ENCODE measurements around the gene WDR73.
A peak's percentile ranks its signal among the peaks of the same experiment; 100 is the strongest.

WDR73 gene

DNA sequence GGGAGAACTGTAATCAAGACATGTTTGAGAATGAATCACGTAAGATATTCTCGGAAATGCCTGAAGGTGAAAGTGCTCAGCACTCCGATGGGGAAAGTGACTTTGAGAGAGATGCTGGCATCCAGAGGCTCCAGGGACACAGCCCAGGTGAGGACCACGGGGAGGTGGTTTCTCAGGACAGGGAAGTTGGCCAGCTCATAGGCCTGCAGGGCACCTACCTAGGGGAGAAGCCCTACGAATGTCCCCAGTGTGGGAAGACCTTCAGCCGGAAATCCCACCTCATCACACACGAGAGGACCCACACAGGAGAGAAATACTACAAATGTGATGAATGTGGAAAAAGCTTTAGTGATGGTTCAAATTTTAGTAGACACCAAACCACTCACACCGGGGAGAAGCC lies 33.5 kb downstream of the WDR73 start:
- DNase-seq (ENCODE audit: low read depth in 2 of 2), result no peak

DNA sequence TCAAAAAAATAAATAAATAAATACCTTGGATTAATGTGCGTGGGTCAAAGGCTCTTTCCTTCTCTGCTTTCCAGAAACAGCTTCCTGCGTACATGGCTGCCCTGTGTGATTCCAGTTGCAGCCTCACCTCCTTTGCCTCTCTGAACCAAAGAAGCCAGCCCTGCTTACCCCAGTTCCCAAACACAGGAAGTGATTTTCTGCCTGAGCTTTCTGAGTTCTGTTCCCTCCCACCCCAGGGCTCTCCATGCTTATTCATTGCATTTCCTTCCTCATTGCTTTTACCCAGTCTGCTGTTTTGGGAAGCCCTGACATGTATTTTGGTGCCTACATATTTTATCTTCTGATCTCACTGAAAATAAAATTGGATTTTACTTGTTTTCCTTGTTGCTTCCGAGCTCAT lies 37.8 kb downstream of the WDR73 start:
- DNase-seq (ENCODE audit: low read depth in 2 of 2), result no peak

DNA sequence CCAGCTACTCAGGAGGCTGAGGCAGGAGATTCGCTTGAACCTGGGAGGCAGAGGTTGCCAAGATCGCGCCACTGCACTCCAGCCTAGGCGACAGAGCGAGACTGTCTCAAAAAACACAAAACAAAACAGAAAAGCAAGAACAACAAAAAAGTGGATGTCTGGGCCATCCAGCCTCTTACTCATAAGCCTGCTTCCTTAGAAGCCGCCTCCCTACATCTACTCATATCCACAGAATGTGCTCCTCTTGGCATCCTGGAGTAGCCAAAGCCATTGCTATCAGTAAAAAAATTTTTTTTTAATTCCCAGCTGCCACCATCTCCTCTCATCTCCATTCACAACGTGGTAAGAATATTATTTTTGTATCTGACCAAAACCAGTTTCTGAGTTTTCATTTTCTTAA lies 42.5 kb downstream of the WDR73 start:
- DNase-seq (ENCODE audit: low read depth in 2 of 2), result no peak

GRCh38 chr15:84609818-84610525 lies 44.1 kb downstream of the WDR73 start:
- no peak for DNase-seq (ENCODE audit: low read depth in 2 of 2)

DNA sequence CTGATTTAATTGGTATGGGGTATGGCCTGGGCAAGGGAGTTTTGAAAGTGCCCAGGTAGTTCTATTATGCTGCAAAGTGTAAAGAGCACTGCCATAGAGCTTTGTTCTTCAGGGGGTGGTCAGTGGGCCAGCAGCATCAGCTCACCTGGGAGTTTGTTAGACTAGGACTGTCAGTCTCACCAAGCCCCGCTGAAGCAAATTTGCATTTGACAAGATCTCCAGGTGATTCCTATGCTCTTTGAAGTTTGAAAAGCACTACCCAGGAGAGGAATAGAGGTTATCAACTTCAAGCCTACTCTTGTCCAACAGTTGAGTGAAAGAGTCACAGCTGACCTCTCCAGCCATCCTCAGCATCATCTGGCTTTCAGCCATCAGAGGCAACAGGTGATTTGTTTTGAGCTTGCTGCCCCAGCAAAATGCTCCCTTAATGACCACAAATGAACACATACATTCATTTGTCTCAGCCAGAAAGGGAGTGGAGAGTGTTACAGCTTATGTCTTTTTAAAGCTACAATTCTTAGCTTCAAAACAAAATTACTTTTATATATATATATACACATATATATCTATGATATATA lies 45.3 kb downstream of the WDR73 start:
- no peak for DNase-seq (ENCODE audit: low read depth in 2 of 2)

DNA sequence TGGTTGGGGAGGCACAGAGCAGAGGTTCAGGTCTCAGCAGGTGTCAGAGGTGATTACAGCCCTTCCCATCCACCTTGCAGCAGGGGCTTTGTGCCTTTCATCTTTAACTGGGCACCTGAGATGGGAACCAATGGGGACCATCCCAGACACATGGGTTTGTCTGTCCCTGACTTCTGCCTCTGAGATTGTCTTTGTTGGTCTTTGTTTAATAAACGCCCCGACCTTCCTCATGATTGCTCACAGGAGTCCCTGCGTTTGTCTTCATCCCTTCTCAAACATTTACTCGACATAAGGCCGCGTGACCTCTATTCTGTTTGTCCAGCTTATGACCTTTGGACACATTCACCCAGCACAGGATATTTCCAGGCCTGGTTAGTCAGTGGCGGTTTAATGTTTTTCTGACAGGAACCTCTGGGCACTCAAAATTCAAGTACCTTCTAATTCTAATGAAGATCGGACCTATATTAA lies 47.4 kb downstream of the WDR73 start:
- DNase-seq (ENCODE audit: low read depth in 2 of 2), result no peak

DNA sequence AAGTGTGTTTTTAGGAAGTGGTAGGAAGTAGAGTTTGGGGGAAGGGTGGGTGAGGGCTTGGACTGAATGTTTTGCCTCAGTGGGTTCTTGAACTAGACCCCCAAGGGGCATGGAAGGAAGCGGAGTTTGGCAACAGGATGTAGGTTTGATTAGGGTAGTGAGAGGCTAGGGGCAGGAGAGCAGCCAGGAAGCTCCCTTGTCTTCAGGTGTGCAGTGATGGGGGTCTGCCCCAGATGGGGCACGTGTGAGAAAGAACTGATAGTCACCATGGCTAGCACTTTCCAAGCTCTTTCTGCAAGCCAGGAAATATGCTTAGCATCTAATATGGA lies 48.6 kb downstream of the WDR73 start:
- no peak for DNase-seq (ENCODE audit: low read depth in 2 of 2)

- no peak for DNase-seq (ENCODE audit: low read depth in 2 of 2)
Observed at GRCh38 chr15:84604826-84605553, 49.1 kb downstream of the WDR73 start.

DNA sequence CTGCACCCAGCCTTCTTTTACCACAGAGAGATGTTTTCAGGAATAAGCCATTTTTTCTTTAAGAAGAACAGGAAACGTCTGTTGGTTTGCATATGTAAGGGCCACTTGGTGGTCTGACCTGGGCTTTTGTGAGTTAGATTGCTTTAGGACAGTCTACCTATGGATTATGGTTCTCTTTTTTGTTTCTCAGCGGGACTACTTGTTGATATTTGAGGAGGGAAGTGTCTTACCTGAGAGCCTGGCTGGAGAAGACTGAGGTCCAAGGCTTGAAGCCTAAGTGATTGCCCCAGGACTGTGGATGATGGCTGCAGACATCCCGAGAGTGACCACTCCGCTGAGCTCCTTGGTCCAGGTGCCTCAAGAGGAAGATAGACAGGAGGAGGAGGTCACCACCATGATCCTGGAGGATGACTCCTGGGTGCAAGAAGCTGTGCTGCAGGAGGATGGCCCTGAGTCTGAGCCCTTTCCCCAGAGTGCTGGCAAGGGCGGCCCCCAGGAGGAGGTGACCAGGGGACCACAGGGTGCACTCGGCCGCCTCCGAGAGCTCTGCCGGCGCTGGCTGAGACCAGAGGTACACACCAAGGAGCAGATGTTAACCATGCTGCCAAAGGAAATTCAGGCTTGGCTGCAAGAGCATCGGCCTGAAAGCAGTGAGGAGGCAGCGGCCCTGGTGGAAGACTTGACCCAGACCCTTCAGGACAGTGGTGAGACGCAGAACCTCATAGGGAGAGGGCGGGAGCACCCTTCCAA lies 50.3 kb downstream of the WDR73 start:
- no peak for DNase-seq (ENCODE audit: low read depth in 2 of 2)

- no peak for DNase-seq (ENCODE audit: low read depth in 2 of 2)
Observed at GRCh38 chr15:84601555-84601838, 52.6 kb downstream of the WDR73 start.

GRCh38 chr15:84600687-84601554 lies 53.2 kb downstream of the WDR73 start, which contains the start of gene ZSCAN2:
Gene ZSCAN2 (plus strand): TSS chr15:84601009. CDS start chr15:84603928, 2,919 bp downstream.
- DNase-seq (ENCODE audit: low read depth in 2 of 2), result peak; percentile 84 to 87

- DNase-seq (ENCODE audit: low read depth in 2 of 2), result peak in 1 of 2 donors; percentile 20
Observed at GRCh38 chr15:84600331-84600686, 53.8 kb downstream of the WDR73 start.

DNA sequence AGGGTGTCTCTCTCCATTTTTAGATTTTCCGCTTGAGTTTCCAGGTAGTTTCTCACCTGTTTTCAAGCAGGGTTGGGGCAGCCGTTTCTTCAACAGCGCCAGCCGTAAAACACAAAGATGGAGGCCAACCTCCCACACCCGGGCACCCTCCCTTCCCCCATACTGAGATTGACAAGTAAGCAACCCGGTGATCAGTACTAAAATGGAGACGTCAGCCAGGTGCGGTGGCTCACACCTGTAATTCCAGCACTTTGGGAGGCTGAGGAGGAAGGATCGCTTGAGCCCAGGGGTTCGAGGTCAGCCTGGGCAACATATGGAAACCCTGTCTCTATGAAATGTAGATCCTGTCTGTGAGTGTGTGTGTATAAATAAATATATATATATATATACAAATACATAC lies 54.2 kb downstream of the WDR73 start:
- no peak for DNase-seq (ENCODE audit: low read depth in 2 of 2)

GRCh38 chr15:84598993-84599392 lies 55.1 kb downstream of the WDR73 start:
- DNase-seq (ENCODE audit: low read depth in 2 of 2), result no peak

- DNase-seq (ENCODE audit: low read depth in 2 of 2), result no peak
Observed at GRCh38 chr15:84598250-84598649, 55.8 kb downstream of the WDR73 start.

- no peak for DNase-seq (ENCODE audit: low read depth in 2 of 2)
Observed at GRCh38 chr15:84597296-84597695, 56.8 kb downstream of the WDR73 start.

DNA sequence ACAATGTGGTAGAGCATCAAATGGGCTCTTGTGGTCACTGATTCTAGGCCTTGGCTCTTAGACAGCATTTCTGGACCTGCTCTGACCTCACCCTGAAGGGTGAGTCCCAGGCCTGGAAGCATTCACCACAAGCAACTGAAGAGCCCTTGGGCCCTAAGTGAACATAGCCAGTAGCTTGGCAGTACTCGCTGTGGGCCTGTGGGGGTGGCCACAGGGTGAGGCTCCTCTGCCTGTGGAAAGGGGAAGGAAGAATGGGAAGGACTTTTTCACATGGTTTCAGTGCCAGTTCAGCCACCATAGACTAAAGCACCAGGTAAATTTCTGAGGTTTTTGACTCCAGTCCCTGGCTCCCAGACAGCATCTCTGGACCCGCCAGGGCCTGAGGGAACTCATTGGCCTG lies 58.4 kb downstream of the WDR73 start:
- DNase-seq (ENCODE audit: low read depth in 2 of 2), result no peak

GRCh38 chr15:84594617-84595290 lies 59.3 kb downstream of the WDR73 start:
- DNase-seq (ENCODE audit: low read depth in 2 of 2), result no peak

DNA sequence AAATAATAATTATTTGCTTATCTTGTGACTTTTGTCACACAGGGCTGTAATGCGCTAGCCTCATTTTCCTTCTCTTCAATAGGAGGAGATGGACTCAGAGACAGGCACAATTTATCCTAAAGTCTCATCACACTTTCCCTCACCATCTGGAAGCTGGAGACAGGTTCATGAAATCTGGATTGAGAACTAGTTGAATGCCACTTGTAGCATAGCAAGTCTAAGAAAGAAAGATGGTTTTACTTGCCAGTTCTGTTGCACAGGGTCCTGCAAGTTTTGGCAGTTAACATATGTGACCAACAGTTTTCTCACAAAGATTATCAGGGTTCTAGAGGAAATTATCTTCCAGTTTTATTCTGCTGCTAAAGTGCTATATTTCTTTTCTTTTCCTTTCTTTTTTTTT lies 62.3 kb downstream of the WDR73 start:
- DNase-seq (ENCODE audit: low read depth in 2 of 2), result no peak

GRCh38 chr15:84590406-84590805 lies 63.7 kb downstream of the WDR73 start:
- no peak for DNase-seq (ENCODE audit: low read depth in 2 of 2)
